ENCODE measurements around the gene LHX4.

The LHX4 gene

DNA sequence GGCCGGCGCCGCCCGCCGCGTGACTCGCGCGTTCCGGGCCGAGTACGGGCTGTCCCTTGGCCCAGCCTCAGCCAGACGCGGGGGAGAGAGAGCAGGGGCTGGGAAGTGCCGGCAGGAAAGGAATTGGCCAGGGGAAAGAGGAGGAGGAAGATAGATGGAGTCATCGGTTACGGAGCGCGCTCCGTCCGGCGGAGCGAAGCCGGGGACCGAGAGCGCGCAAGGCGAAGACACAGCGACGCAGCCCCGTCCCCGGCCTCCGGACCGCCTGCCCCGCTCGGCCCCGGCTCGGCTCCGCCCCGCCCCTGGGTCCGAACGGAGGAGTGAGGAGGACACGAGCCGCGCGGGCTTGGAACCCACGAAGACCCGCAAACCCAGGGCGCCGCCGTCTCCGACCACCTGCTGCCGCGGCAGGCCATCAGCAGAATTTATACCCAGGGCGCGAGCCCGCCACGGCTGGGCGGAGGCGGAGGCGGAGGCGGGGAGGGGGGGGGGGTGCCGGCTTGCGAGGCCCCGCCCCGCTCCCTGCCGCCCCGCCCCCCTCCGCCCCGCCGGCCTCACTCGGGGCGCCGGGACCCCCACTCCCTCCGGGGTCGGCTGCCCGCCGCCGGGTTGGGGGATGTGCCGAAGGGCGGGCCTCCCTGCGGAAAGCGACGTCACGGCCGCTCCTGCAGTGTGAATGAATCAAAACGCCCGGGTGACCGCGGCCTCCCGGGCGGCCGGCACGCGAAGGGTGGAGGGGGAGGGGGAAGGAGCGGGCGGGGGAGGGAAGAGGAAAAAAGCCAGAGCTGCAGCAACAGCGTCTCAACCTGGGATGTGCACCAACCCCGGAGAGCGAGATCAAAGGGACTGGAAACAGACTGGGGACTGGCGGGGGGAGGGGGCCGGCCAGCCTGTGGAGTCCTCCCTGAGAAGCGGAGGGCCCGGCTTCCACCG lies at the start of gene LHX4:
Gene LHX4, plus strand, starts transcription at position 782 of the 933 bp plus-strand sequence. CDS start 266 bp downstream, outside the sequence.
- ATAC-seq = peak; percentile 60
- H3K9me3 Mint-ChIP-seq = no peaks in the 10 kb centered on the region
- H3K27me3 Mint-ChIP-seq = peaks cover 78% of the 10 kb centered on the region
- no peak within 1 kb of the TSS for H3K27ac Mint-ChIP-seq
- H3K4me3 Mint-ChIP-seq = peak within 1 kb of the TSS; percentile 80
- peaks cover 42% of the 10 kb centered on the region for H3K4me1 Mint-ChIP-seq
- H3K36me3 Mint-ChIP-seq = no peaks in the 10 kb centered on the region

DNA sequence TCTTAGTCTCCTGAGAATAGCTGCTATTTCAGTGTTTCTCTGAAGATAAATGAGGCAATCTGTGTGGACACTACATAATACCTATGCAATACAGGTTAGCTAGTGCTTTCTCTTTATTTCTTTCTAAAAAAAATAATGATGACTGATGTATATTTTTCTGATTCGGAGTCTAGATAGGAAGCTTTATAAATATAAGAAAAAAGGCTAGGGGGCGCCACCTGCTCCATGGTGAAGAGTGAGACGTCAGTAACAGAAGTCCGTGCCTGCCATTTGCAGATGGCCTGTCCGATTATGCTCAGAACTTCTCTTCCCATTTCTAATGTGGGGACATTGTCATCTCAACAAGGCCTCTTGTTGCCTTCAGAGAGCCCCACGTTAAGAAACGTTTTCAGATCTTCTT lies 49.0 kb upstream of the LHX4 start:
- H3K4me1 Mint-ChIP-seq = peaks cover 8% of the 10 kb centered on the region
- H3K9me3 Mint-ChIP-seq = no peaks in the 10 kb centered on the region
- H3K36me3 Mint-ChIP-seq = peaks cover 65% of the 10 kb centered on the region
- H3K4me3 Mint-ChIP-seq = no peak overlapping the region
- no peak overlapping the region for H3K27ac Mint-ChIP-seq
- no peak for ATAC-seq
- H3K27me3 Mint-ChIP-seq = no peaks in the 10 kb centered on the region

DNA sequence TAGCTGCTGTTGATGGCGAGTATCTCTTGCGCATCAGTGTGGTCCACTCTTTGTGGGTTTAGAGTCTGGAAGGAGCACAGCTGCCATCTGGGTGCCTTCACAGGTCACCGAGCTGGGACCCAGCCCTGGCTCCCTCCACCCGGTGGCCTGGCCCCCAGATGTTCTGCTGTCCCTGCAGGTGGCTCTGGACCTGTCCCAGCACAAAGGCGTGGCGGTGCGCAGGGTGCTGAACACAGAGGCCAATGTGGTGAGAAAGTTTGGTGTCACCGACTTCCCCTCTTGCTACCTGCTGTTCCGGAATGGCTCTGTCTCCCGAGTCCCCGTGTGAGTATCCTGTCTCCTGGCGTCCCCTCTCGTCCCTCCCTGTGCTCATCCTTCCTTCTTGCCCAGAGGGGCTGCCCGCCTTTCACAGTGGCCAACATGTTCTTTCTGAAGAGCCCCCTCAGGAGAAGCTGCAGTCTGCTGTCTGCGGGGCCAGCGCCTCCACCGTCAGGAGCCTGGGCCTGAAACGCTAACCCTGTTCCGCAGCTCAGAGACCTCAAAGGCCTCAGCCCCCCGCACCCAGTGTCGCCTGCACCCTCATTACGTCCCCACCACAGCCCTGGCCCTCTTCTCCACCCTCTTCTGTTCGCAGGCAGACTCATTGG lies 47.9 kb upstream of the LHX4 start:
- Mint-ChIP-seq H3K4me3 (no peak overlapping the region), H3K27ac (no peak overlapping the region), H3K36me3 (peaks cover 72% of the 10 kb centered on the region), H3K4me1 (peaks cover 8% of the 10 kb centered on the region), H3K9me3 (no peaks in the 10 kb centered on the region), H3K27me3 (no peaks in the 10 kb centered on the region)
- no peak for ATAC-seq

DNA sequence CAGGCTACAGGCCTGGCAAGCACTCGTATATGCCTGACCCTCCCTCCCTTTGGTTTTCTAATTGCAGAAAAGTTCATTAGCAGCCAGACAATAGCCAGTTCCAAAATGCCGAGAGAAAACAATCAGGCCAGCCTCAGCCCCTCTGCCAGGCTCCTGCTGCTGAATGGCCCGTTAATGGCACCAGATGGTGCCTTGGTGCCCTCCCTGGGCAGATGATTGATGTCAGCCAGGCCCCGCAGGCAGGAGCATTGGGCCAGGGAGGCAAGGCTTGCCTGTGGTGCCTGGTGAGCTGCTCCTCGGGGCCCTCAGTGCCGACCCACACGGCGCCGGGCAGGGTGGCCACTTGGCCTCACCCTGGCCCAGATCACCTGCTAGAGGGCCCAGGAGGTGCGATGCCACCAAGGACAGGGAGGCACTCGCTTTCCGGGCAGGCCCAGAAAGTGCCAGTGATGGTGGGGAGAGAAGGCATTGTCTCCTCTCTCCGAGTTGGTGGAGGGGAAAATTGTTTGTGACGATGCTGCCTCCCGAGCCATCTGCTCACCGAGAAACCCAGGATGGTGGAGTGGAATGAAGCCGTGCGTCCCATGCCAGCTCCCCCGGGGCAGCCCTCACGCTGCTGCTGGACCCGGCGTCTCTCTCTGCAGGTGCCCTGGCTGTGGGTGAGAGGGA lies 47.3 kb upstream of the LHX4 start:
- Mint-ChIP-seq H3K27me3 (no peaks in the 10 kb centered on the region), H3K9me3 (no peaks in the 10 kb centered on the region), H3K4me1 (peaks cover 8% of the 10 kb centered on the region), H3K4me3 (no peak overlapping the region), H3K27ac (no peak overlapping the region), H3K36me3 (peaks cover 72% of the 10 kb centered on the region)
- ATAC-seq = no peak

DNA sequence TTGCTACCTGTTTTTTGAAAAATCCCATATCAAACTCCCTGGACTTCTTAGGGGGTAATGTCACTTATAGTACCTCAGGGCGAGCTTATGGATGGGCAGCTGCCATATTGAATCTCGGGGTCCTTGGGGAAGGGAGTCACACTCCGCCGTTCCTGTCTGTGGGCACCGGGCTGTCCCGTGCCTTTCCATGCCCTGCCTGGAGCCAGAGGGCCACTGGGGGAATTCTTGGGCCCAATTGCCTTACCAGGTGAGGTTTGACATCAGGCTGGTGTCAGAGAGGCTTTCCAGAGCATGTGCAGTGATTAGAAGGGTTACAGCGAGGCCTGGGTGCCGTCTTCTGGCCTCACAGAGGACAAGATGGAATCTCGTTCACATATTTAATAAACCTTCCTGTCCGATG lies 46.6 kb upstream of the LHX4 start:
- Mint-ChIP-seq H3K4me3 (no peak overlapping the region), H3K36me3 (peaks cover 72% of the 10 kb centered on the region)

DNA sequence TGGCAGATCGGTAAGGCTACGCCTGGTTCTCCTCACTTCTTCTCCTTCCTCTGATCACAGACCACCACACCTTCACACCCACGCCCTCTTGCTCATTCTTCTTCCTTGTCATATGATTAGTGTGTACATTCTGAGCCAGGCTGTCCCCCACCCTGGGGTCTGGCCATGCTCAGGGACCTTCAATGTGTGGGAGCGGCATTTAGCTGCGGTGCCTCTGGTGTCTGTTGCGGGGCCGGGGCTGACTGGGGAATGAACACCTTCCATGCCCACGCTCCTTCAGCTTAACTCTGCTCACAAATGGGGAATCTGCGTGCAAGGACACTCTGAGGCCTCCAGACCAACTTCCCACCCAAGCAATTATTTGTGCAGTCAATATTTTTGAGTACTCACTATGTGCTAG lies 46.0 kb upstream of the LHX4 start:
- Mint-ChIP-seq H3K9me3 (no peaks in the 10 kb centered on the region), H3K4me1 (no peaks in the 10 kb centered on the region), H3K27ac (no peak overlapping the region), H3K4me3 (no peak overlapping the region), H3K27me3 (no peaks in the 10 kb centered on the region), H3K36me3 (peaks cover 71% of the 10 kb centered on the region)
- no peak for ATAC-seq

More for the DNA sequence above, 46.6 kb upstream of the LHX4 start:
- Mint-ChIP-seq H3K9me3 (no peaks in the 10 kb centered on the region), H3K27me3 (no peaks in the 10 kb centered on the region), H3K27ac (no peak overlapping the region), H3K4me1 (peaks cover 4% of the 10 kb centered on the region)
- no peak for ATAC-seq

DNA sequence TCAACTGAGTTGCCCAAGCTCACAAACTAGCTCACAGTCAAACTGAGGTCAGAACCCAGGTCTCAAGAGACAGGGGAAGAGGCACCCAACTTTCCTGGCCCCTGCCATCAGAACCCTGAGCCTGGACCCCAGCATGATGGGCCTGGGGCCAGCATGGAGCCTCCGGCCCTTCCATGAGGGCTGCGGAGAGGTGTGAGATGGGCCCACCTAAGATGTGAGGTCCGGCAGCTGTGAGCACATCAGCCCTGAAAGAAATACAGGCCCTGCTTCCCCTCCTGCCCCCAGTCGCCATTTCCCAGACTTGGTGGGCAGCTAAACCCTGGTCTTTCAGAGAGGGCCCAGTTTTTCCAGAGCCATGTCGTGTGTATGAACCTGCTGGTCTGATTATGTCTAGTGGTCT lies 44.8 kb upstream of the LHX4 start:
- Mint-ChIP-seq H3K4me3 (no peak overlapping the region), H3K27ac (no peak overlapping the region), H3K36me3 (peaks cover 77% of the 10 kb centered on the region), H3K9me3 (no peaks in the 10 kb centered on the region), H3K4me1 (no peaks in the 10 kb centered on the region), H3K27me3 (no peaks in the 10 kb centered on the region)
- ATAC-seq = no peak

DNA sequence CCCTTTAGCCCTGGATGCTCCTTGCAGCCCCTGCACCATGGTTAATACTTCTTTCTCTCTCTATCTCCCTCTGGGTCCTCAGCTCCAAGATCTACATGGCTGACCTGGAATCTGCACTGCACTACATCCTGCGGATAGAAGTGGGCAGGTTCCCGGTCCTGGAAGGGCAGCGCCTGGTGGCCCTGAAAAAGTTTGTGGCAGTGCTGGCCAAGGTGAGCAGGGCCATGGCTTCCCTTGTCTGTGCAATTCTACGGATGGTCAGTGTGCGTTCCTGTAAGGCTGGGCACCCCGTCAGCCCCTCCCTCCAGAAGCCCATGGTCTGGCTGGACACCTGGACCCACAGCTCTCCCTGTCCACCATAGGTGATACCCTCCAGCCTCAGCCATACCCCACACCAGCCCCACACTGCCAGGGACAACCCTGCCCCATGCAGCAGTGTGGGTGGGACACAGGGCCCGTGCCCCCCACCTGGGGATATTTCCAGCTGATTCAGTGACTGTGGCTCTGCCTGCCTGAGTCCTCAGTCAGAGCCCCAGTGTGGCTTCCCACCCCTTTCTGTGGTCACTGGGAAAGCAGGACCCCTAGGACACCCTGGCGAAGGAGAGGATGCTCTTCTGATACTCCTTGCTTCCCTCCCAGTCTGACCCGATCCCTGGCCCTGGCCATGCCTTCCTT lies 44.0 kb upstream of the LHX4 start:
- no peaks in the 10 kb centered on the region for H3K27me3 Mint-ChIP-seq
- H3K4me1 Mint-ChIP-seq = no peaks in the 10 kb centered on the region
- H3K27ac Mint-ChIP-seq = no peak overlapping the region
- no peak for ATAC-seq
- no peak overlapping the region for H3K4me3 Mint-ChIP-seq
- peaks cover 85% of the 10 kb centered on the region for H3K36me3 Mint-ChIP-seq
- no peaks in the 10 kb centered on the region for H3K9me3 Mint-ChIP-seq

DNA sequence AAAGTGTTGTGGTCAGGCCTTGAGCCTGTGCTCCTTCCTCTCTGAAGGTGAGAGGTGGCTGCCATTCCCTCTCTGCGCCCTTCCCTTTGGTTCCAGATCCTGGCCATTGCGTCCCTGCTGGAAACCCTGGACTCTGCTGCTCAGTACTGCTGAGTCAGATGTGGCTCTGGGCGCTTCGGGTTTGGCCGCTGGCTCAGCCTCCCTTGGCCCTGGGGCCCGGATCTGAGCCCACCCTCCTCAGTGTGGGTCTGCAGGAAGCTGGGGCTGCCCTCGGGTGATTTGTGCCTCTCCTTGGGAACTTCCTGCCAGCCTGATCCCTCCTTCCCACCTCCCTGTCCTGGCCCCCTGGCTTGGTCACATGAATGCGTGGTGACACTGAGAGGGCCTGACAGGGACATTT lies 43.2 kb upstream of the LHX4 start:
- ATAC-seq = no peak
- no peak overlapping the region for H3K27ac Mint-ChIP-seq
- H3K36me3 Mint-ChIP-seq = peaks cover 92% of the 10 kb centered on the region
- no peaks in the 10 kb centered on the region for H3K4me1 Mint-ChIP-seq
- H3K9me3 Mint-ChIP-seq = no peaks in the 10 kb centered on the region
- H3K27me3 Mint-ChIP-seq = no peaks in the 10 kb centered on the region
- no peak overlapping the region for H3K4me3 Mint-ChIP-seq

DNA sequence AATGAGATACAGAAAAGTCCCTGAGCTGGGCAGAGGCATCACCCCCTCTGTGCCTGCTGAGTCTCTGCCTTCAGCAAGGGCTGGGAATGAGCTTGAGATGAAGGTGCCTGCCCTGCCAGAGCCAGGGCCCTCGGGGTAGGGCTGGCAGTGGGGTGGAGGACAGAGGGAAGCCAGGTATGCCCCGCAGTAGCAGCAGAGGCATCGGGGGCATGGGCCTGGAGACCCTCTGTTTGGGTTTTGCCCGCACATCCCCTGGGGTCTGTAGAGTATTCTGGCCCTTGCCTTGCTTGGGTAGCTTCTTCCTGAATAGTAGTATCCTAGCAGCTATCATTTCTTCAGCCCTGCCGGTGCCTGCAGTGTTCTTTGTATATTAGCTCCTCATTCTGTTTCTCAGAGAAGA lies 42.4 kb upstream of the LHX4 start:
- H3K9me3 Mint-ChIP-seq = no peaks in the 10 kb centered on the region
- H3K36me3 Mint-ChIP-seq = peaks cover 92% of the 10 kb centered on the region
- no peak overlapping the region for H3K4me3 Mint-ChIP-seq
- no peak for ATAC-seq
- no peak overlapping the region for H3K27ac Mint-ChIP-seq
- no peaks in the 10 kb centered on the region for H3K4me1 Mint-ChIP-seq
- no peaks in the 10 kb centered on the region for H3K27me3 Mint-ChIP-seq

DNA sequence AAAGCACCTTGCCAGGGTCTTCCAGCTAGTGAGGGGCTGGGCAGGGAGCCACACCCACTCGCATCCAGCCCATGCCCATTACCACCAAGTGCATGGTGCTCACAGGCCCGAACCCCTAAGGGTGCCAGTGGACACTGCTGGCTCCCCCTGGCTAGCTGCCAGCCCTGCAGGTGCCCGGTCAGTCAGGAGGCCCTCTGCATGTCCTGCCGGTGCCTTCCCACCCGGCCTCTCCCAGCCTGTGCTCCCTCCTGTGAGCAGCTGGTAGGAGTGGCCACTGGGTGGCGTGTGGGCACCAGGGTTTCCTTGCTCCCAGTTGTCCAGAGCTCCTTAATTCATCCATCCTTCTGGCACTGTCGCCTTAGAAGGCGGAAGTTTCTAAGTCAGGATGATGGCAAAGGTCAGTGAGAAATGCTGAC lies 42.0 kb upstream of the LHX4 start:
- Mint-ChIP-seq H3K36me3 (peaks cover 92% of the 10 kb centered on the region), H3K9me3 (no peaks in the 10 kb centered on the region), H3K27ac (no peak overlapping the region), H3K4me3 (no peak overlapping the region), H3K4me1 (no peaks in the 10 kb centered on the region), H3K27me3 (no peaks in the 10 kb centered on the region)
- ATAC-seq = no peak

DNA sequence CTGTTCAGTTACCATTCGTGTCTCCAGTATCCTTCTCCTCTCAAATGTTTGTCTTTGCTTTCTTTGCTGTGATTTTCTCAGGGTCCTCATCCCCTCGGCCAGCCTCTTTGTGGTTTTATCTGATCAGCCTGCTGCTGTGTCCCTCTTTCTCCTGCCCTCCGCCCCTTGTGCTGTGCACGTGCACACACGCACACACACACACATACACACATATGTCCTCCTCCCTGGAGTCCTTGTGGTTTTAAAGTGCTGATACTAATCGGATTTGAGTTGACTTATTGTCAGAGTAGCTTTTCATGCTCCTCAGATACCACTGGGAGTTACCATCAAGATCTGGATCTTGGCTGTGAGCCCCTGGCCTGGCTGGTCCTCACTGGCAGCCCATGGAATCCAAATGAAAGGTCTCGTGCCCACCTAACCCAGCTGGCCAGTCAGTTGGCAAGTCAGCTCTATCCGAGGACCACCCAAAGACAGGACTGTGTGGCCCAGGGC lies 41.3 kb upstream of the LHX4 start:
- Mint-ChIP-seq H3K27ac (no peak overlapping the region), H3K36me3 (peaks cover 92% of the 10 kb centered on the region), H3K4me3 (no peak overlapping the region), H3K27me3 (no peaks in the 10 kb centered on the region), H3K4me1 (no peaks in the 10 kb centered on the region), H3K9me3 (no peaks in the 10 kb centered on the region)
- ATAC-seq = no peak

DNA sequence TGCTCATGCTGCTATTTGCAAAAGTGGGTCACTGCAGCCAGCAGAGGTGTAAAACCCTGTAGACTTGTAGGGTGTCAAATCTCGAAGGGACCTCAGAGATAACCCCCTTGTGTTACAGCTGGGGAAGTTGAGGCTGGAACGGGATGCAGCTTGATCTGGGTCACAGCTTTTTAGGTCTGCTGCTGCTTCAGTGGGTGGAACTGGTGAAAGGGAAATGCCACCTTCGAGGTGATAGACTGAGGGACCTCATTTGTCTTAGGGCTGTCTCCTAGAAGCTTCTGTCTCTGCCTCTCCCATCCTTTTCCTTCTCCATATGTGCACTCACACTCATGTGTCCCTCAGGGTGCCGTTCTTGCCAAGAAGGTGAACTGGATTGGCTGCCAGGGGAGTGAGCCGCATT lies 40.0 kb upstream of the LHX4 start:
- Mint-ChIP-seq H3K4me3 (no peak overlapping the region), H3K27ac (no peak overlapping the region), H3K27me3 (no peaks in the 10 kb centered on the region), H3K9me3 (no peaks in the 10 kb centered on the region), H3K4me1 (no peaks in the 10 kb centered on the region), H3K36me3 (peaks cover 89% of the 10 kb centered on the region)
- ATAC-seq = no peak

DNA sequence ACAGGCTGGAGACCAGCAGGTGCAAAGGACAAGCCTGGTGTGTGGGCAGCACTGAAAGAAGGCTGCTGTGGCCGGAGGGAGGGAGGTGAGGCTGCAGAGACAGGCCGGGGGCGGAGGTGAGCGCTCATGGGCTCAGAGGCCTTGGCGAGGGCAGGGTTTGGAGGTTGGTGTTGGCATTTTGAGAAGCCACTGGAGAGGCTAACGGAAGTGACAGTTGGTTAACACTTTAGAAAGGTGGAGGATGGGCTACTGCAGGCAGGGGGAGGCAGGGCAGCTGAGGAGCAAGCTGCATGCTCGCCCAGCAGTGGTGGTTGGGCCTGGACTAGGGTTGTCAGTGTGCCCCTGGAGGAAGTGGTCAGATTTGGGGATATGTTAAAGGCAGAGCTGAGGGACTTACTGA lies 37.9 kb upstream of the LHX4 start:
- H3K4me3 Mint-ChIP-seq = no peak overlapping the region
- no peak for ATAC-seq

More for the DNA sequence above, 37.9 kb upstream of the LHX4 start:
- H3K27me3 Mint-ChIP-seq = no peaks in the 10 kb centered on the region
- no peak overlapping the region for H3K27ac Mint-ChIP-seq
- H3K9me3 Mint-ChIP-seq = no peaks in the 10 kb centered on the region
- H3K36me3 Mint-ChIP-seq = peaks cover 88% of the 10 kb centered on the region
- no peaks in the 10 kb centered on the region for H3K4me1 Mint-ChIP-seq
